Gastroesophageal sphincter (tissue), 4 donors: ENCODE data around the gene SLC35F4. TPM values are rescaled to one million over a fixed set of nuclear protein-coding genes. Genes with fewer than 3 reads are reported as not detected.

Experiments used
- ATAC-seq: fragments of 150-250 bp; one replicate; pipeline ENCODE4 v1.9.1; 2016; ENCODE audit warnings: mild to moderate bottlenecking, moderate library complexity
- H3K27ac ChIP-seq, 4 donors: fragments of 200-600 bp; sonication (generic) in 3 of 4; 1 replicate in 3 of 4; 2 replicates in 1 of 4; pipeline ENCODE4 v1.5.1; 2016 to 2019
- H3K27me3 ChIP-seq: fragments of 200-600 bp; sonication (generic); one replicate; pipeline ENCODE4 v1.5.1; 2019
- H3K36me3 ChIP-seq, 2 donors: fragments of 200-600 bp; sonication (generic); one replicate each; pipeline ENCODE4 v1.5.1; 2019; ENCODE audit warnings: control low read depth in 1 of 2
- H3K4me1 ChIP-seq, 3 donors: fragments of 200-600 bp; sonication (generic); 1 replicate in 2 of 3; 2 replicates in 1 of 3; pipeline ENCODE4 v1.5.1; 2016 to 2019; ENCODE audit warnings: control low read depth in 2 of 3
- H3K4me3 ChIP-seq, 2 donors: fragments of 200-600 bp; sonication (generic); one replicate each; pipeline ENCODE4 v1.5.1; 2019; ENCODE audit warnings: mild to moderate bottlenecking in 1 of 2, moderate library complexity in 1 of 2
- H3K9me3 ChIP-seq, 3 donors: fragments of 200-600 bp; sonication (generic); one replicate each; pipeline ENCODE4 v1.5.1; 2017 to 2019; ENCODE audit warnings: control low read depth in 2 of 3
- EP300 ChIP-seq: sonication (generic); formaldehyde crosslinking; IDR thresholded peaks from one replicate; pipeline ENCODE4 v1.6.1; 2017; ENCODE audit warnings: antibody characterized with exemption, mild to moderate bottlenecking
- POLR2A ChIP-seq, 2 donors: fragments of 450-650 bp; IDR thresholded peaks; one replicate each; pipeline ENCODE4 v1.6.1; 2017; ENCODE audit warnings: antibody characterized with exemption in 2 of 2, mild to moderate bottlenecking in 2 of 2, moderate library complexity in 1 of 2
- POLR2AphosphoS5 ChIP-seq: sonication (generic); formaldehyde crosslinking; IDR thresholded peaks from one replicate; pipeline ENCODE4 v1.6.1; 2017; ENCODE audit warnings: antibody characterized with exemption
- WGBS, 2 donors: methylation state at CpG; one replicate each; pipeline ENCODE4 v1.1.5; 2018; ENCODE audit warnings: low coverage in 1 of 2; 5-methylcytosine and 5-hydroxymethylcytosine counted together
- total RNA-seq, 4 donors: library from RNA; depleted of rRNA; stranded (reverse); fragments of >200 nt; gene quantifications; one replicate each; pipeline ENCODE4 v1.1.0, GENCODE V29; 2016
- TF ChIP-seq, protein P1 (sequence below), 4 experiments: fragments of 200-600 bp in 2 of 4; fragments of 450-650 bp in 2 of 4; sonication (generic) in 1 of 4; IDR thresholded peaks; one replicate each; pipeline ENCODE4 v1.5.1; 2017 to 2019; ENCODE audit warnings: antibody characterized with exemption in 4 of 4, mild to moderate bottlenecking in 2 of 4, moderate library complexity in 2 of 4

Gene SLC35F4
- total RNA-seq, 4 donors from 2014 or later: not detected

DNA sequence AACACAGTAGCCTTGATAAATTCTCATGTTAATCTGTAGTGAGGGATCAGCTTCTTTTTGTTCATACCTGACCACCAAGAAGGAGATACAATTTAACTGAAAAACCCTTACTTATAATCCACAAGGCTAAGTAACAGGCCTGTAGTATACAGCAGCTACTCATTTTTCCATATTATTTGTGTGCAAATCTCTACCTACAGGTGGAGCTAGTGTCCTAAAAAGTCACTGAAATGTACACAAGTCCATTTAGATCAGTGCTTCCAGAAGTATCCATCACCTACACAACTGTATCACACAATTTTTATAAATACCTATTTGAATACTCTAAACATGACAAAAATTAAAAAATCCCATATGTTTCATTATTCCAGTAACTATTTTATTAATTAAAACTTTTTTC lies 173.2 kb downstream of the SLC35F4 start:
- no peak for ATAC-seq
- Histone ChIP-seq H3K4me1 (no peaks in the 10 kb centered on the region), H3K36me3 (no peaks in the 10 kb centered on the region), H3K4me3 (no peak overlapping the region), H3K27ac (no peak overlapping the region), H3K9me3 (no peaks in the 10 kb centered on the region), H3K27me3 (no peaks in the 10 kb centered on the region)
- TF ChIP-seq, protein P1, sequence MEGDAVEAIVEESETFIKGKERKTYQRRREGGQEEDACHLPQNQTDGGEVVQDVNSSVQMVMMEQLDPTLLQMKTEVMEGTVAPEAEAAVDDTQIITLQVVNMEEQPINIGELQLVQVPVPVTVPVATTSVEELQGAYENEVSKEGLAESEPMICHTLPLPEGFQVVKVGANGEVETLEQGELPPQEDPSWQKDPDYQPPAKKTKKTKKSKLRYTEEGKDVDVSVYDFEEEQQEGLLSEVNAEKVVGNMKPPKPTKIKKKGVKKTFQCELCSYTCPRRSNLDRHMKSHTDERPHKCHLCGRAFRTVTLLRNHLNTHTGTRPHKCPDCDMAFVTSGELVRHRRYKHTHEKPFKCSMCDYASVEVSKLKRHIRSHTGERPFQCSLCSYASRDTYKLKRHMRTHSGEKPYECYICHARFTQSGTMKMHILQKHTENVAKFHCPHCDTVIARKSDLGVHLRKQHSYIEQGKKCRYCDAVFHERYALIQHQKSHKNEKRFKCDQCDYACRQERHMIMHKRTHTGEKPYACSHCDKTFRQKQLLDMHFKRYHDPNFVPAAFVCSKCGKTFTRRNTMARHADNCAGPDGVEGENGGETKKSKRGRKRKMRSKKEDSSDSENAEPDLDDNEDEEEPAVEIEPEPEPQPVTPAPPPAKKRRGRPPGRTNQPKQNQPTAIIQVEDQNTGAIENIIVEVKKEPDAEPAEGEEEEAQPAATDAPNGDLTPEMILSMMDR (IDR thresholded peaks at IDR 0.05): peak in 2 of 4 experiments; percentile 9 to 30
- TF ChIP-seq POLR2AphosphoS5 (no peak), POLR2A (IDR thresholded peaks at IDR 0.05) (no peak)

- Histone ChIP-seq H3K4me1 (no peaks in the 10 kb centered on the region), H3K27me3 (no peaks in the 10 kb centered on the region), H3K27ac (no peak overlapping the region), H3K36me3 (no peaks in the 10 kb centered on the region), H3K9me3 (no peaks in the 10 kb centered on the region), H3K4me3 (no peak overlapping the region)
- TF ChIP-seq, protein P1 (IDR thresholded peaks at IDR 0.05): no peak
- no peak for TF ChIP-seq POLR2A (IDR thresholded peaks at IDR 0.05)
- no peak for TF ChIP-seq POLR2AphosphoS5
- TF ChIP-seq EP300: no peak
- ATAC-seq: no peak
- 71 to 76% methylated on average over 1 of the region's 1 CpG for WGBS, 2 donors
Measured at GRCh38 chr14:57687416-57687815, 178.5 kb downstream of the SLC35F4 start.

DNA sequence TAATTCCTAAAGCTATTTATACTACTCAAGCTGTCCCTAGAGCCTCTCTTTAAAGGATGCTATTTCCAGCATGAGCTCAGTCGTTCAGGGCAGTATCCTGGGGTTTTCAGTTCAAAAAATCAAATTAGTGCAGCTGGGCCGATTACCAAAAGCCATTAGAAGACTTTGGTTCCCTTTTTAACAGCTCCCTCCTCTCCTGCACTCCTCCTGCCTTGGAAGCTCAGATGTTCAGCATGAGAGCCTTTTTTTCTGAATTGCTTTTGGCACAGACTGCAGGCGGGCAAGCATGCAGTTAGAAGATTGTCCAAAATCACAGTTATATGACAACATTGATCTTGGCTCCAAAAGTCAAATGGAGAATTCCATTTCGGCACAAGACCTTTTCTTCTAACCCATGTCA lies 179.6 kb downstream of the SLC35F4 start:
- 54 to 73% methylated on average over 4 of the region's 4 CpGs for WGBS, 2 donors

DNA sequence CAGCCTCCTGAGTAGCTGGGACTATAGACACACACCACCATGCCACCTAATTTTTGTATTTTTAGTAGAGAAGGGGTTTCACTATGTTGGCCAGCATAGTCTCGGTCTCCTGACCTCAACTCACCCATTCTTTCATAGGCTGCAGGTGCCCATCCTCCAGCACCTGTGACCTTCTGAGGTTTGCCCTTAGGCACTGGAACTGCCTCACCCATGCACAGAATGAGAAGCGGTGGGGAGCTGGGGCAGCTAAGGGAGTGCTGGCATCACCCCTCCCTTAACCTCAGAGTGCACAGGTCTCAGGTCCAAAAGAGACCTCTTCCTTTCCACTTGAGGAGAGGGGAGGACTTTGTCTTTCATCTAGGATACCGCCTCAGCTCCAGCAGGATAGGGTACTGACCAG lies 194.9 kb downstream of the SLC35F4 start:
- ATAC-seq: no peak
- Histone ChIP-seq H3K9me3 (no peaks in the 10 kb centered on the region), H3K27ac (no peak overlapping the region), H3K4me1 (no peaks in the 10 kb centered on the region), H3K36me3 (no peaks in the 10 kb centered on the region), H3K27me3 (no peaks in the 10 kb centered on the region), H3K4me3 (no peak overlapping the region)
- TF ChIP-seq EP300: no peak
- no peak for TF ChIP-seq POLR2AphosphoS5
- TF ChIP-seq, protein P1 (IDR thresholded peaks at IDR 0.05): no peak
- TF ChIP-seq POLR2A (IDR thresholded peaks at IDR 0.05): no peak
- WGBS, 2 donors: 100% methylated on average over 1 of the region's 3 CpGs; no CpG with 5 or more reads in 1 of the 2 donors

More for the DNA sequence above, 179.6 kb downstream of the SLC35F4 start:
- H3K4me3 ChIP-seq: no peak overlapping the region
- H3K36me3 ChIP-seq: no peaks in the 10 kb centered on the region
- H3K27me3 ChIP-seq: no peaks in the 10 kb centered on the region
- H3K4me1 ChIP-seq: no peaks in the 10 kb centered on the region
- ATAC-seq: no peak
- TF ChIP-seq POLR2AphosphoS5 (no peak), EP300 (no peak), POLR2A (IDR thresholded peaks at IDR 0.05) (no peak)
- TF ChIP-seq, protein P1 (IDR thresholded peaks at IDR 0.05): no peak
- H3K9me3 ChIP-seq: peaks cover 0 to 1% (median 0%) of the 10 kb centered on the region in 3 donors
- no peak overlapping the region for H3K27ac ChIP-seq

GRCh38 chr14:57660208-57660607 lies 205.7 kb downstream of the SLC35F4 start:
- H3K36me3 ChIP-seq: no peaks in the 10 kb centered on the region

More at GRCh38 chr14:57660208-57660607, 205.7 kb downstream of the SLC35F4 start:
- Histone ChIP-seq H3K27me3 (no peaks in the 10 kb centered on the region), H3K4me3 (no peak overlapping the region), H3K27ac (no peak overlapping the region), H3K9me3 (peaks cover 0 to 12% (median 0%) of the 10 kb centered on the region in 3 donors), H3K4me1 (peaks cover 0 to 19% (median 0%) of the 10 kb centered on the region in 3 donors)
- 50% methylated on average over 1 of the region's 2 CpGs; no CpG with 5 or more reads in 1 of the 2 donors for WGBS, 2 donors
- ATAC-seq: no peak
- TF ChIP-seq POLR2AphosphoS5 (no peak), POLR2A (IDR thresholded peaks at IDR 0.05) (no peak), EP300 (no peak)
- TF ChIP-seq, protein P1 (IDR thresholded peaks at IDR 0.05): no peak
